ENCODE data around the gene ITPKC.
"Not testable (repeated sequence)": the region's sequence is repeated elsewhere in the genome, so short reads cannot be mapped to it uniquely, and the experiment has no call there.

The ITPKC gene

DNA sequence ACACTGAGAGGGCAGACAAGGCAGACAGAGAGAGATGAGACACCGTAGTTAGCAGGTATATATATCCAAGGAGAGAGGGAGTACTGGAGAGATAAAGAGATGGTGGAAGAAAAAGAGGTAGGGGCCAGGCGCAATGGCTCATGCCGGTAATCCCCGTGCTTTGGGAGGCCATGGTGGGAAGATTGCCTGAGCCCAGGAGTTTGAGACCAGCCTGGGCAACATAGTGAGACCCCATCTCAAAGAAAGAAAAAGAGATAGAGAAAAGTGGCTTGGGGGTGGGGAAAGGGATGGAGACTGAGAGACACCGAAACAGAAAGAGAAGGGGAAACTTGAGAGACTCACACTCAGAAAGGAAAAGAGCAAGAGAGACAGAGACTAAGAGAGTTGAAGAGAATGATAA, 63.7 kb downstream of the ITPKC start:
- H3K4me3 ChIP-seq (ENCODE audit: extremely low read depth, insufficient read depth, low read length, poor library complexity, severe bottlenecking), result no peak overlapping the region
- WGBS, 2 experiments (ENCODE audit: insufficient coverage in 2 of 2), result 89 to 96% methylated on average over 5 of the region's 5 CpGs
- peaks cover 2% of the 10 kb centered on the region for H3K4me1 ChIP-seq (ENCODE audit: control insufficient read depth, insufficient read depth, low read length, poor library complexity, severe bottlenecking)
- H3K27ac ChIP-seq (ENCODE audit: low read depth, low read length, severe bottlenecking), result no peak overlapping the region
- peaks cover 9% of the 10 kb centered on the region for H3K36me3 ChIP-seq (ENCODE audit: control insufficient read depth, insufficient read depth, low read length)
- H3K9me3 ChIP-seq (ENCODE audit: control insufficient read depth, low read length), result no peaks in the 10 kb centered on the region

GRCh38 chr19:40781140-40781539, 64.2 kb downstream of the ITPKC start:
- H3K9me3 ChIP-seq (ENCODE audit: control insufficient read depth, low read length), result no peaks in the 10 kb centered on the region
- H3K4me1 ChIP-seq (ENCODE audit: control insufficient read depth, insufficient read depth, low read length, poor library complexity, severe bottlenecking), result no peaks in the 10 kb centered on the region
- H3K27ac ChIP-seq (ENCODE audit: low read depth, low read length, severe bottlenecking), result no peak overlapping the region
- 97 to 99% methylated on average over 4 of the region's 7 CpGs for WGBS, 2 experiments (ENCODE audit: insufficient coverage in 2 of 2)
- no peak overlapping the region for H3K4me3 ChIP-seq (ENCODE audit: extremely low read depth, insufficient read depth, low read length, poor library complexity, severe bottlenecking)
- peaks cover 9% of the 10 kb centered on the region for H3K36me3 ChIP-seq (ENCODE audit: control insufficient read depth, insufficient read depth, low read length)

DNA sequence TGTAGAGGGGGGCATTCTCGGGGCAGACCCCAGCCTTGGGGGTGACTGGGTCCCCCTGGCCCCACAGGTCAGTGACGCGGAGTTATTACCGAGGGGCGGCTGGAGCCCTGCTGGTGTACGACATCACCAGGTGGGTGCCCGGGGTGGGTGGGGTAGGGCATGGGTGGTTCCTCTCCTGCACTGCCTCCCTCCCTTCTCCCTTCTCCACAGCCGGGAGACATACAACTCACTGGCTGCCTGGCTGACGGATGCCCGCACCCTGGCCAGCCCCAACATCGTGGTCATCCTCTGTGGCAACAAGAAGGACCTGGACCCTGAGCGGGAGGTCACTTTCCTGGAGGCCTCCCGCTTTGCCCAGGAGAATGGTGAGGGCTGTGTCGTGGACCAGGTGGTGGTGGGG, 66.8 kb downstream of the ITPKC start:
- no peak overlapping the region for H3K27ac ChIP-seq (ENCODE audit: low read depth, low read length, severe bottlenecking)
- H3K36me3 ChIP-seq (ENCODE audit: control insufficient read depth, insufficient read depth, low read length), result peaks cover 14% of the 10 kb centered on the region
- 97 to 100% methylated on average over 6 of the region's 14 CpGs for WGBS, 2 experiments (ENCODE audit: insufficient coverage in 2 of 2)

GRCh38 chr19:40784146-40784545, 67.2 kb downstream of the ITPKC start:
- H3K9me3 ChIP-seq (ENCODE audit: control insufficient read depth, low read length); H3K4me1 ChIP-seq (ENCODE audit: control insufficient read depth, insufficient read depth, low read length, poor library complexity, severe bottlenecking); H3K4me3 ChIP-seq (ENCODE audit: extremely low read depth, insufficient read depth, low read length, poor library complexity, severe bottlenecking); H3K27ac ChIP-seq (ENCODE audit: low read depth, low read length, severe bottlenecking): not testable (repeated sequence)
- 94 to 100% methylated on average over 1 to 2 of the region's 2 CpGs for WGBS, 2 experiments (ENCODE audit: insufficient coverage in 2 of 2)
- H3K36me3 ChIP-seq (ENCODE audit: control insufficient read depth, insufficient read depth, low read length), result peaks cover 14% of the 10 kb centered on the region

More for the DNA sequence above, 66.8 kb downstream of the ITPKC start:
- Histone ChIP-seq H3K9me3 (ENCODE audit: control insufficient read depth, low read length) (no peaks in the 10 kb centered on the region), H3K4me3 (ENCODE audit: extremely low read depth, insufficient read depth, low read length, poor library complexity, severe bottlenecking) (no peak overlapping the region), H3K4me1 (ENCODE audit: control insufficient read depth, insufficient read depth, low read length, poor library complexity, severe bottlenecking) (no peaks in the 10 kb centered on the region)

DNA sequence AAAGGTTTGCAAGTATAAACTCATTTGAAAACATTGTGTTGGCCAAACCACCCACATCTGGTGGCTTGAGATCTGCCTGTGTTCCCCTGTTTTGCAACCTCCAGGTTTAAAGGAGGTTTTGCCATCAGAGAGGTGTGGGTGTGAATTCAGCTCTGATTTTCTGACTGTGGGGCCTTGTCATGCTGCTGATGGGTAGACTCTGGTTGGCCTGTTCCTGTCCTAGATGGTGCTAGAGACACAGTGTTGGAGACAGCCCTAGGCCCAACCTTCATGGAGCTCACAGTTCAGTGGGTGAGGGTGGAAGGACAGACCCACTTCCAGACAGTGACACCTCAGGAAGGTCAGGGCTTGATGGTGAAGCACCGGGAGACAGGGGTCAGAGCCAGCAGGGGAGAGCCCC, 68.6 kb downstream of the ITPKC start:
- no peak overlapping the region for H3K27ac ChIP-seq (ENCODE audit: low read depth, low read length, severe bottlenecking)
- H3K4me1 ChIP-seq (ENCODE audit: control insufficient read depth, insufficient read depth, low read length, poor library complexity, severe bottlenecking), result no peaks in the 10 kb centered on the region
- H3K36me3 ChIP-seq (ENCODE audit: control insufficient read depth, insufficient read depth, low read length), result peaks cover 9% of the 10 kb centered on the region
- no peaks in the 10 kb centered on the region for H3K9me3 ChIP-seq (ENCODE audit: control insufficient read depth, low read length)
- WGBS, 2 experiments (ENCODE audit: insufficient coverage in 2 of 2), result 83 to 87% methylated on average over 1 of the region's 1 CpG
- no peak overlapping the region for H3K4me3 ChIP-seq (ENCODE audit: extremely low read depth, insufficient read depth, low read length, poor library complexity, severe bottlenecking)

- Histone ChIP-seq H3K4me3 (ENCODE audit: extremely low read depth, insufficient read depth, low read length, poor library complexity, severe bottlenecking) (no peak overlapping the region), H3K9me3 (ENCODE audit: control insufficient read depth, low read length) (no peaks in the 10 kb centered on the region), H3K36me3 (ENCODE audit: control insufficient read depth, insufficient read depth, low read length) (peaks cover 10% of the 10 kb centered on the region), H3K27ac (ENCODE audit: low read depth, low read length, severe bottlenecking) (no peak overlapping the region), H3K4me1 (ENCODE audit: control insufficient read depth, insufficient read depth, low read length, poor library complexity, severe bottlenecking) (no peaks in the 10 kb centered on the region)
- 93 to 95% methylated on average over 22 to 23 of the region's 25 CpGs for WGBS, 2 experiments (ENCODE audit: insufficient coverage in 2 of 2)
Measured at GRCh38 chr19:40786060-40787037, 69.4 kb downstream of the ITPKC start.
